Measurements from ENCODE around the gene MPP3.

The MPP3 gene

GRCh38 chr17:43769859-43770258 is 63.1 kb downstream of the MPP3 start:
- DNase-seq: no peak

- no peak for DNase-seq
Observed at GRCh38 chr17:43769426-43769825, 63.5 kb downstream of the MPP3 start.

- no peak for DNase-seq
Observed at GRCh38 chr17:43768943-43769342, 64.0 kb downstream of the MPP3 start.

GRCh38 chr17:43768382-43768781 is 64.6 kb downstream of the MPP3 start:
- no peak for DNase-seq

GRCh38 chr17:43767713-43768059 is 65.3 kb downstream of the MPP3 start:
- no peak for DNase-seq

- no peak for DNase-seq
Observed at GRCh38 chr17:43767053-43767712, 65.8 kb downstream of the MPP3 start.

- peak in 1 of 2 experiments; percentile 62 for DNase-seq
Observed at GRCh38 chr17:43766413-43767052, 66.4 kb downstream of the MPP3 start.

GRCh38 chr17:43760254-43760852 is 72.6 kb downstream of the MPP3 start:
- peak; percentile 76 to 94 for DNase-seq

- no peak for DNase-seq
Observed at GRCh38 chr17:43759836-43760235, 73.1 kb downstream of the MPP3 start.

GRCh38 chr17:43758497-43759174 is 74.3 kb downstream of the MPP3 start, which contains the start of gene SOST:
Gene SOST (minus strand): TSS chr17:43758791. CDS start chr17:43758741, 50 bp downstream.
- no peak for DNase-seq

- DNase-seq: no peak
Observed at GRCh38 chr17:43758086-43758485, 74.9 kb downstream of the MPP3 start.

GRCh38 chr17:43757171-43757660 is 75.7 kb downstream of the MPP3 start:
- no peak for DNase-seq

GRCh38 chr17:43756201-43756600 is 76.7 kb downstream of the MPP3 start:
- DNase-seq: no peak

- peak; percentile 12 to 66 for DNase-seq
Observed at GRCh38 chr17:43755389-43755875, 77.5 kb downstream of the MPP3 start.

GRCh38 chr17:43754947-43755346 is 78.0 kb downstream of the MPP3 start:
- no peak for DNase-seq

GRCh38 chr17:43753493-43754129 is 79.3 kb downstream of the MPP3 start:
- no peak for DNase-seq

All from NCI-H526 (cell line).